HEK293 (cell line): Measurements from ENCODE around the gene ZMYM3.

ENCODE experiments used
- GLIS2 ChIP-seq: fragments of 450-650 bp; formaldehyde crosslinking; IDR thresholded peaks from 2 replicates; pipeline ENCODE4 v1.5.1; 2016; ENCODE audit warnings: missing biosample characterization, missing genetic modification characterization
- IKZF3 ChIP-seq: fragments of 450-650 bp; IDR thresholded peaks from 2 replicates; pipeline ENCODE4 v1.5.0; 2018; ENCODE audit warnings: missing biosample characterization, mild to moderate bottlenecking, missing genetic modification characterization, moderate library complexity
- INSM2 ChIP-seq: fragments of 450-650 bp; formaldehyde crosslinking; IDR thresholded peaks from 2 replicates; pipeline ENCODE4 v1.5.1; 2016; ENCODE audit warnings: missing biosample characterization, missing genetic modification characterization
- OSR2 ChIP-seq: fragments of 450-650 bp; formaldehyde crosslinking; IDR thresholded peaks from 2 replicates; pipeline ENCODE4 v1.5.1; 2016; ENCODE audit warnings: missing biosample characterization, missing genetic modification characterization
- PATZ1 ChIP-seq: fragments of 450-650 bp; formaldehyde crosslinking; IDR thresholded peaks from 2 replicates; pipeline ENCODE4 v1.5.1; 2016; ENCODE audit warnings: missing biosample characterization, missing genetic modification characterization
- PRDM4 ChIP-seq: fragments of 450-650 bp; formaldehyde crosslinking; IDR thresholded peaks from 2 replicates; pipeline ENCODE4 v1.5.1; 2017; ENCODE audit warnings: missing biosample characterization, missing genetic modification characterization
- PRDM6 ChIP-seq: fragments of 450-650 bp; formaldehyde crosslinking; IDR thresholded peaks from 2 replicates; pipeline ENCODE4 v1.5.1; 2017; ENCODE audit warnings: missing biosample characterization, missing genetic modification characterization
- SP2 ChIP-seq: fragments of 450-650 bp; formaldehyde crosslinking; IDR thresholded peaks from 2 replicates; pipeline ENCODE4 v1.5.1; 2016; ENCODE audit warnings: missing biosample characterization, missing genetic modification characterization
- TCF7L2 ChIP-seq: IDR thresholded peaks from 2 replicates; pipeline ENCODE4 v1.6.1; 2011; ENCODE audit warnings: low read depth, mild to moderate bottlenecking, inconsistent platforms, low read length, moderate library complexity, borderline replicate concordance
- ZBTB1 ChIP-seq: fragments of 450-650 bp; formaldehyde crosslinking; IDR thresholded peaks from 2 replicates; pipeline ENCODE4 v1.5.1; 2016; ENCODE audit warnings: missing biosample characterization, missing genetic modification characterization
- ZBTB7A ChIP-seq: fragments of 450-650 bp; formaldehyde crosslinking; IDR thresholded peaks from 2 replicates; pipeline ENCODE4 v1.5.1; 2016; ENCODE audit warnings: low read depth, missing biosample characterization, missing genetic modification characterization
- ZEB2 ChIP-seq: fragments of 450-650 bp; formaldehyde crosslinking; IDR thresholded peaks from 2 replicates; pipeline ENCODE4 v1.5.1; 2016; ENCODE audit warnings: missing biosample characterization, missing genetic modification characterization
- ZNF138 ChIP-seq: fragments of 450-650 bp; formaldehyde crosslinking; IDR thresholded peaks from 2 replicates; pipeline ENCODE4 v1.5.1; 2016; ENCODE audit warnings: missing biosample characterization, missing genetic modification characterization, borderline replicate concordance
- ZNF155 ChIP-seq: fragments of 450-650 bp; formaldehyde crosslinking; IDR thresholded peaks from 2 replicates; pipeline ENCODE4 v1.5.1; 2016; ENCODE audit warnings: missing biosample characterization, missing genetic modification characterization
- ZNF157 ChIP-seq: fragments of 450-650 bp; formaldehyde crosslinking; IDR thresholded peaks from 2 replicates; pipeline ENCODE4 v1.5.1; 2016; ENCODE audit warnings: missing biosample characterization, missing genetic modification characterization
- ZNF214 ChIP-seq: fragments of 450-650 bp; formaldehyde crosslinking; IDR thresholded peaks from 2 replicates; pipeline ENCODE4 v1.5.1; 2017; ENCODE audit warnings: missing biosample characterization, mild to moderate bottlenecking, missing genetic modification characterization, borderline replicate concordance
- ZNF266 ChIP-seq: fragments of 450-650 bp; formaldehyde crosslinking; IDR thresholded peaks from 2 replicates; pipeline ENCODE4 v1.5.1; 2016; ENCODE audit warnings: missing biosample characterization, missing genetic modification characterization, low read depth
- ZNF362 ChIP-seq: fragments of 450-650 bp; formaldehyde crosslinking; IDR thresholded peaks from 2 replicates; pipeline ENCODE4 v1.5.1; 2016; ENCODE audit warnings: missing biosample characterization, missing genetic modification characterization
- ZNF488 ChIP-seq: fragments of 450-650 bp; formaldehyde crosslinking; IDR thresholded peaks from 2 replicates; pipeline ENCODE4 v1.5.1; 2016; ENCODE audit warnings: missing biosample characterization, missing genetic modification characterization
- ZNF514 ChIP-seq: fragments of 450-650 bp; formaldehyde crosslinking; IDR thresholded peaks from 2 replicates; pipeline ENCODE4 v1.5.1; 2016; ENCODE audit warnings: missing biosample characterization, missing genetic modification characterization
- ZNF658 ChIP-seq: fragments of 450-650 bp; formaldehyde crosslinking; IDR thresholded peaks from 2 replicates; pipeline ENCODE4; 2016; ENCODE audit warnings: missing biosample characterization, missing genetic modification characterization
- ZNF677 ChIP-seq: fragments of 450-650 bp; IDR thresholded peaks from 2 replicates; pipeline ENCODE4 v1.5.0; 2018; ENCODE audit warnings: missing biosample characterization, mild to moderate bottlenecking, missing genetic modification characterization, moderate library complexity
- ZNF704 ChIP-seq: fragments of 450-650 bp; formaldehyde crosslinking; IDR thresholded peaks from 2 replicates; pipeline ENCODE4 v1.5.1; 2016; ENCODE audit warnings: missing biosample characterization, missing genetic modification characterization
- ZNF768 ChIP-seq: fragments of 450-650 bp; formaldehyde crosslinking; IDR thresholded peaks from 2 replicates; pipeline ENCODE4 v1.5.1; 2018; ENCODE audit warnings: missing biosample characterization, mild to moderate bottlenecking, missing genetic modification characterization
- ZNF843 ChIP-seq: fragments of 450-650 bp; formaldehyde crosslinking; IDR thresholded peaks from 2 replicates; pipeline ENCODE4 v1.5.1; 2016; ENCODE audit warnings: missing biosample characterization, missing genetic modification characterization
- TF ChIP-seq, protein P1 (sequence below): fragments of 450-650 bp; formaldehyde crosslinking; IDR thresholded peaks from 2 replicates; pipeline ENCODE4 v1.5.1; 2016; ENCODE audit warnings: missing biosample characterization, missing genetic modification characterization

Gene ZMYM3

GRCh38 chrX:71283403-71284143 lies 29.6 kb upstream of the ZMYM3 start, which contains the start of gene NONO (continued):
- TF ChIP-seq ZNF704 (tag by site-specific recombination): no peak
- TF ChIP-seq INSM2 (tag by site-specific recombination): 0 out of 2 replicates have a peak, but pooled peaks have one; percentile 49
- TF ChIP-seq GLIS2 (tag by site-specific recombination): peak; percentile 83
- peak; percentile 8 for TF ChIP-seq PATZ1
- no peak for TF ChIP-seq TCF7L2
- no peak for TF ChIP-seq ZNF214 (tag by site-specific recombination)
- TF ChIP-seq ZNF266 (tag by site-specific recombination): no peak
- TF ChIP-seq ZEB2 (tag by site-specific recombination): peak; percentile 69; the same call in 1 of the 2 replicates
- TF ChIP-seq, protein P1, sequence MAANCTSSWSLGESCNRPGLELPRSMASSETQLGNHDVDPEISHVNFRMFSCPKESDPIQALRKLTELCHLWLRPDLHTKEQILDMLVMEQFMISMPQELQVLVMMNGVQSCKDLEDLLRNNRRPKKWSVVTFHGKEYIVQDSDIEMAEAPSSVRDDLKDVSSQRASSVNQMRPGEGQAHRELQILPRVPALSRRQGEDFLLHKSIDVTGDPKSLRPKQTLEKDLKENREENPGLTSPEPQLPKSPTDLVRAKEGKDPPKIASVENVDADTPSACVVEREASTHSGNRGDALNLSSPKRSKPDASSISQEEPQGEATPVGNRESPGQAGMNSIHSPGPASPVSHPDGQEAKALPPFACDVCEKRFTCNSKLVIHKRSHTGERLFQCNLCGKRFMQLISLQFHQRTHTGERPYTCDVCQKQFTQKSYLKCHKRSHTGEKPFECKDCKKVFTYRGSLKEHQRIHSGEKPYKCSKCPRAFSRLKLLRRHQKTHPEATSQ (tag by site-specific recombination): no peak
- TF ChIP-seq IKZF3: no peak
- TF ChIP-seq ZNF843 (tag by site-specific recombination): no peak
- no peak for TF ChIP-seq PRDM6 (tag by site-specific recombination)
- no peak for TF ChIP-seq OSR2 (tag by site-specific recombination)
- no peak for TF ChIP-seq ZNF514 (tag by site-specific recombination)
- no peak for TF ChIP-seq ZNF677 (tag by site-specific recombination)
- TF ChIP-seq ZNF157 (tag by site-specific recombination): no peak
- TF ChIP-seq ZNF768: no peak
- TF ChIP-seq ZNF362: no peak
- no peak for TF ChIP-seq ZNF658 (tag by site-specific recombination)
- TF ChIP-seq SP2 (tag by site-specific recombination): peak; percentile 92
- no peak for TF ChIP-seq PRDM4 (tag by site-specific recombination)
- TF ChIP-seq ZBTB7A: no peak
- no peak for TF ChIP-seq ZBTB1
- no peak for TF ChIP-seq ZNF155 (tag by site-specific recombination)
- TF ChIP-seq ZNF488: no peak
- no peak for TF ChIP-seq ZNF138
